IPS-NIHi7 (cell line): ENCODE results near the gene ZNF521.

ENCODE experiments used
- DNase-seq: peaks from one replicate; pipeline ENCODE4 v3.0.0; 2012; ENCODE audit warnings: mixed read lengths; ENCODE audit errors: extremely low spot score

Gene ZNF521

GRCh38 chr18:25228410-25228809 is 123.6 kb downstream of the ZNF521 start:
- DNase-seq, result no peak

GRCh38 chr18:25225151-25225550 is 126.8 kb downstream of the ZNF521 start:
- DNase-seq, result no peak

- no peak for DNase-seq
Measured at GRCh38 chr18:25223899-25224886, 127.8 kb downstream of the ZNF521 start.

GRCh38 chr18:25223211-25223610 is 128.8 kb downstream of the ZNF521 start:
- peak; percentile 59 for DNase-seq

- DNase-seq, result no peak
Measured at GRCh38 chr18:25222648-25223047, 129.3 kb downstream of the ZNF521 start.

- DNase-seq, result no peak
Measured at GRCh38 chr18:25210622-25211021, 141.3 kb downstream of the ZNF521 start.

- no peak for DNase-seq
Measured at GRCh38 chr18:25192065-25192464, 159.9 kb downstream of the ZNF521 start.

GRCh38 chr18:25190472-25190871 is 161.5 kb downstream of the ZNF521 start:
- DNase-seq, result no peak

- no peak for DNase-seq
Measured at GRCh38 chr18:25189391-25190185, 162.4 kb downstream of the ZNF521 start.

- no peak for DNase-seq
Measured at GRCh38 chr18:25187521-25188192, 164.3 kb downstream of the ZNF521 start.

- DNase-seq, result no peak
Measured at GRCh38 chr18:25186871-25187270, 165.1 kb downstream of the ZNF521 start.

GRCh38 chr18:25181993-25182392 is 170.0 kb downstream of the ZNF521 start:
- no peak for DNase-seq

- DNase-seq, result no peak
Measured at GRCh38 chr18:25181581-25181980, 170.4 kb downstream of the ZNF521 start.

- DNase-seq, result no peak
Measured at GRCh38 chr18:25180973-25181548, 170.9 kb downstream of the ZNF521 start.

- no peak for DNase-seq
Measured at GRCh38 chr18:25177631-25178030, 174.3 kb downstream of the ZNF521 start.

GRCh38 chr18:25176518-25177042 is 175.4 kb downstream of the ZNF521 start:
- DNase-seq, result peak; percentile 21

- DNase-seq, result no peak
Measured at GRCh38 chr18:25175558-25176517, 176.1 kb downstream of the ZNF521 start.

- no peak for DNase-seq
Measured at GRCh38 chr18:25174324-25174723, 177.6 kb downstream of the ZNF521 start.

- DNase-seq, result no peak
Measured at GRCh38 chr18:25171334-25171733, 180.6 kb downstream of the ZNF521 start.

GRCh38 chr18:25170402-25170801 is 181.6 kb downstream of the ZNF521 start:
- DNase-seq, result no peak
